Erythroblast (primary cell): ENCODE results near the gene LGALS9B.
"Not testable (repeated sequence)": the region's sequence is repeated elsewhere in the genome, so short reads cannot be mapped to it uniquely, and the experiment has no call there.

Source experiments
- GATA1 ChIP-seq: IDR thresholded peaks from 2 replicates; pipeline ENCODE4 v1.6.1; 2011; ENCODE audit warnings: low read depth, mild to moderate bottlenecking, control low read depth, low read length, moderate library complexity
- POLR2A ChIP-seq: IDR thresholded peaks from 2 replicates; pipeline ENCODE4 v1.6.1; 2011; ENCODE audit warnings: mild to moderate bottlenecking, low read length

- not testable (repeated sequence) for TF ChIP-seq POLR2A, GATA1
These were observed 47.8 kb upstream of the LGALS9B start for GRCh38 chr17:20515099-20515498.
